HepG2 (cell line): Measurements from ENCODE around the gene GALNT18. TPM values are rescaled to one million over a fixed set of nuclear protein-coding genes. Genes with fewer than 3 reads are reported as not detected.

Source experiments
- ATAC-seq: fragments of 200-7000 bp; cut with Tn5 transposase; 3 replicates; pipeline ENCODE4 v1.9.1; 2020; ENCODE audit warnings: mild to moderate bottlenecking, moderate library complexity
- BruUV-seq: library from RNA; stranded (reverse); fragments of 400-500 nt; replicated peaks from 2 replicates; lab custom pipeline; 2021; lab: Mats Ljungman, UMichigan
- CTCF ChIA-PET: fragments of 300-600 bp; formaldehyde crosslinking; extraction: SDS; loops from one replicate; lab custom pipeline; 2021; ENCODE audit warnings: low total read pairs, inconsistent platforms, low intra/inter-chr PET ratio; lab: Yijun Ruan, JAX
- POLR2A ChIA-PET: fragments of 350-600 bp; sonication (Branson Sonifier 250); formaldehyde crosslinking; loops from one replicate; lab custom pipeline; 2020; ENCODE audit warnings: antibody characterized with exemption, inconsistent platforms; lab: Yijun Ruan, JAX
- DNase-seq: peaks from one replicate; pipeline ENCODE4 v3.0.0-alpha.2; 2015; ENCODE audit warnings: low spot score
- FAIRE-seq: peaks from 3 replicates; lab custom pipeline; 2011; peaks lifted over from hg19 to GRCh38; lab: Jason Lieb, UNC
- H2AFZ ChIP-seq: one replicate; pipeline ENCODE4 v1.6.1; 2011; ENCODE audit warnings: low read length, inconsistent platforms
- H3K27ac ChIP-seq: fragments of 300-600 bp; 3 replicates; pipeline ENCODE4 v1.8.0; 2011; ENCODE audit warnings: mixed run types, mild to moderate bottlenecking, mixed read lengths, low read length, inconsistent platforms; ENCODE audit not compliant: insufficient read depth; ENCODE audit errors: extremely low read length
- H3K27me3 ChIP-seq, 2 experiments: fragments of 200-600 bp in 1 of 2; 2 replicates in 1 of 2; 3 replicates in 1 of 2; pipeline versions ENCODE4 v1.6.0 to v1.8.0; 2011; ENCODE audit warnings: low read length in 2 of 2, mild to moderate bottlenecking in 2 of 2, moderate library complexity in 2 of 2, inconsistent platforms in 1 of 2; ENCODE audit not compliant: insufficient read depth in 2 of 2, control insufficient read depth in 1 of 2
- H3K36me3 ChIP-seq, 2 experiments: fragments of 200-600 bp in 1 of 2; replicated peaks in 1 of 2; 2 replicates in 1 of 2; 3 replicates in 1 of 2; pipeline versions ENCODE4 v1.5.1 to v1.8.0; 2011; ENCODE audit warnings: low read length in 2 of 2, inconsistent platforms in 1 of 2; ENCODE audit not compliant: insufficient read depth in 2 of 2, control insufficient read depth in 1 of 2
- H3K4me1 ChIP-seq: 2 replicates; pipeline ENCODE4 v1.5.1; 2012; ENCODE audit warnings: low read length, inconsistent platforms; ENCODE audit not compliant: insufficient read depth
- H3K4me2 ChIP-seq: 2 replicates; pipeline ENCODE4 v1.6.0; 2011; ENCODE audit warnings: low read depth, low read length, inconsistent platforms
- H3K4me3 ChIP-seq, 3 experiments: fragments of 200-600 bp in 1 of 3; sonication (generic), shearing (Covaris generic) in 1 of 3; replicated peaks in 1 of 3; 2 replicates each; pipeline ENCODE4 v1.5.1; 2011 to 2016; ENCODE audit warnings: low read length in 3 of 3, inconsistent platforms in 2 of 3, low read depth in 2 of 3, mild to moderate bottlenecking in 2 of 3, control low read depth in 1 of 3, mixed read lengths in 1 of 3; ENCODE audit not compliant: insufficient read depth in 1 of 3
- H3K79me2 ChIP-seq: one replicate; pipeline ENCODE4 v1.6.1; 2011; ENCODE audit warnings: low read length, inconsistent platforms; ENCODE audit not compliant: insufficient read depth
- H3K9ac ChIP-seq: 2 replicates; pipeline ENCODE4 v1.6.0; 2011; ENCODE audit warnings: mild to moderate bottlenecking, low read depth, low read length, inconsistent platforms; ENCODE audit not compliant: insufficient read depth
- H3K9me3 ChIP-seq: 2 replicates; pipeline ENCODE4 v1.5.1; 2012; ENCODE audit warnings: mild to moderate bottlenecking, low read length
- H4K20me1 ChIP-seq: 2 replicates; pipeline ENCODE4 v1.6.0; 2011; ENCODE audit warnings: inconsistent platforms, mild to moderate bottlenecking, low read length, moderate library complexity; ENCODE audit not compliant: insufficient read depth
- AKAP8 ChIP-seq: sonication (generic); formaldehyde crosslinking; IDR thresholded peaks from 2 replicates; pipeline ENCODE4 v1.5.1; 2020; ENCODE audit warnings: mild to moderate bottlenecking, missing genetic modification reagents
- ERF ChIP-seq: IDR thresholded peaks from 2 replicates; pipeline ENCODE4 v1.6.1; 2018; ENCODE audit warnings: missing biosample characterization, missing genetic modification reagents
- GPN1 ChIP-seq: sonication (generic); formaldehyde crosslinking; IDR thresholded peaks from 2 replicates; pipeline ENCODE4 v1.5.1; 2020; ENCODE audit warnings: missing genetic modification reagents, borderline replicate concordance
- GTF2F1 ChIP-seq: fragments of 150-350 bp; IDR thresholded peaks from 2 replicates; pipeline ENCODE4 v1.6.1; 2014; ENCODE audit warnings: low read length
- KDM6A ChIP-seq: IDR thresholded peaks from 2 replicates; pipeline ENCODE4 v1.6.1; 2016; ENCODE audit warnings: low read depth
- NCOA5 ChIP-seq: sonication (generic); formaldehyde crosslinking; IDR thresholded peaks from 2 replicates; pipeline ENCODE4 v1.4.0; 2020; ENCODE audit warnings: missing genetic modification reagents
- SMARCC2 ChIP-seq: fragments of 450-650 bp; IDR thresholded peaks from 2 replicates; pipeline ENCODE4 v1.6.1; 2017; ENCODE audit warnings: antibody characterized with exemption, mild to moderate bottlenecking
- SMC3 ChIP-seq: IDR thresholded peaks from 2 replicates; pipeline ENCODE4 v1.6.1; 2011; ENCODE audit warnings: low read length, improper control_type of control experiment
- SNAPC2 ChIP-seq: sonication (generic); formaldehyde crosslinking; IDR thresholded peaks from 2 replicates; pipeline ENCODE4 v1.8.1; 2022; ENCODE audit warnings: mild to moderate bottlenecking, missing genetic modification reagents
- ZKSCAN1 ChIP-seq: fragments of 150-350 bp; IDR thresholded peaks from 2 replicates; pipeline ENCODE4 v1.6.1; 2014; ENCODE audit warnings: low read length
- ZMAT3 ChIP-seq: sonication (generic); formaldehyde crosslinking; conservative IDR thresholded peaks from 2 replicates; pipeline ENCODE4 v1.7.0; 2021; ENCODE audit warnings: missing genetic modification reagents
- ZNF576 ChIP-seq: sonication (generic); formaldehyde crosslinking; IDR thresholded peaks from 2 replicates; pipeline ENCODE4 v1.4.0; 2020; ENCODE audit warnings: mild to moderate bottlenecking, missing genetic modification reagents
- ZNF800 ChIP-seq: sonication (generic); formaldehyde crosslinking; IDR thresholded peaks from 2 replicates; pipeline ENCODE4 v1.4.0; 2020; ENCODE audit warnings: missing genetic modification reagents
- WGBS: methylation state at CpG from one replicate; pipeline ENCODE4 v1.1.6; 2017; ENCODE audit warnings: low lambda C conversion rate; 5-methylcytosine and 5-hydroxymethylcytosine counted together
- in situ Hi-C: cut with HindIII; loops from 2 replicates; pipeline ENCODE4 v1.10.0; 2017; ENCODE audit warnings: low pct_unique_long_range_greater_than_20kb; ENCODE audit not compliant: extremely low pct_ligation_motif_present
- intact Hi-C: fragments of 100-400 bp; cut with micrococcal nuclease; formaldehyde crosslinking; loops from one replicate; pipeline ENCODE4 v1.10.0; 2022; ENCODE audit not compliant: unreplicated experiment
- polyA plus RNA-seq, 8 experiments: library from polyadenylated mRNA; depleted of rRNA in 3 of 8; stranded (reverse) in 7 of 8; unstranded in 1 of 8; fragments of >200 nt; fragmentation: Illumina TruSeq in 4 of 8; extraction: Trizol in 4 of 8; gene quantifications; 2 replicates each; pipeline versions ENCODE4 v1.2.1 to v1.2.3, GENCODE V29; 2011 to 2016; ENCODE audit warnings: low read depth in 4 of 8, missing spikeins in 1 of 8, mixed read lengths in 1 of 8; ENCODE audit not compliant: insufficient read depth in 1 of 8
- total RNA-seq, 5 experiments: library from RNA; depleted of rRNA; stranded (reverse); fragments of >200 nt; fragmentation: Illumina TruSeq; extraction: Trizol; gene quantifications; 2 replicates each; pipeline ENCODE4 v1.2.3, GENCODE V29; 2016; ENCODE audit warnings: low read depth in 1 of 5
- TF ChIP-seq, protein P1 (sequence below): sonication (generic); formaldehyde crosslinking; IDR thresholded peaks from 2 replicates; pipeline ENCODE4 v1.4.0; 2020; ENCODE audit warnings: mild to moderate bottlenecking, missing genetic modification reagents

GALNT18 gene
- total and polyA plus RNA-seq, 2 of the 13 experiments (the other 11 are each of a cell fraction or from before 2014, with no cell fraction given): 0.11 TPM; not detected in 1

- no peak for TF ChIP-seq ZNF800
- TF ChIP-seq ZMAT3 (CRISPR knock-in tag): no peak
- TF ChIP-seq, all 625 proteins: peak for 0
These were observed 374.7 kb downstream of the GALNT18 start (continued) for GRCh38 chr11:11247086-11247485.

DNA sequence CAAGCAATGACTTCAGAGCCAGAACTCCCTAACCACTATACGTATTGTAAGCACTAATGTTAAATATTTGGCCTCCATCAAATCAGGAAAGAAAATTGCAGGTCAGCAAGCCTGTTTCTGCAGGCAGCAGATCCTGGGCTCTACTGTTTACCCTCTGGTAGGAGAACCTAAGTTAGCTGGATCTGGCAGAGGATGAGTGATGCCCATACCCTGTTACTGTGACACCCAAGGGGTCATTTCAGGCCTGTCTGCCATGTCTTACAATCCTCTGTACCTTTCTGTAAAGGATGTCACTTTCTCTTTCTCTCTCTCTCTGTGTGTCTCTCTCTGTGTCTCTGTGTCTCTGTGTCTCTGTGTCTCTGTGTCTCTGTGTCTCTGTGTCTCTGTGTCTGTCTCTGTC is 375.6 kb downstream of the GALNT18 start:
- CTCF ChIA-PET: no interaction called here
- no peak for FAIRE-seq
- Histone ChIP-seq H3K4me3 (no peak overlapping the region), H3K9me3 (no peaks in the 10 kb centered on the region), H3K36me3 (no peaks in the 10 kb centered on the region), H3K4me2 (no peak overlapping the region), H3K9ac (no peak overlapping the region), H2AFZ (no peak overlapping the region), H4K20me1 (no peaks in the 10 kb centered on the region), H3K4me1 (no peaks in the 10 kb centered on the region), H3K27me3 (no peaks in the 10 kb centered on the region; a peak in 1 of 5 replicates), H3K27ac (no peak overlapping the region), H3K79me2 (no peaks in the 10 kb centered on the region)
- intact Hi-C loops (no loop called here), in situ Hi-C loops (no loop called here)
- DNase-seq: no peak
- POLR2A ChIA-PET: no interaction called here
- TF ChIP-seq SMC3 (no peak), KDM6A (CRISPR knock-in tag) (no peak), ZNF576 (CRISPR knock-in tag) (no peak), GTF2F1 (no peak), ZKSCAN1 (no peak), NCOA5 (CRISPR knock-in tag) (no peak), SNAPC2 (no peak), GPN1 (CRISPR knock-in tag) (no peak), ERF (CRISPR knock-in tag) (no peak), SMARCC2 (no peak), AKAP8 (no peak)
- TF ChIP-seq, protein P1, sequence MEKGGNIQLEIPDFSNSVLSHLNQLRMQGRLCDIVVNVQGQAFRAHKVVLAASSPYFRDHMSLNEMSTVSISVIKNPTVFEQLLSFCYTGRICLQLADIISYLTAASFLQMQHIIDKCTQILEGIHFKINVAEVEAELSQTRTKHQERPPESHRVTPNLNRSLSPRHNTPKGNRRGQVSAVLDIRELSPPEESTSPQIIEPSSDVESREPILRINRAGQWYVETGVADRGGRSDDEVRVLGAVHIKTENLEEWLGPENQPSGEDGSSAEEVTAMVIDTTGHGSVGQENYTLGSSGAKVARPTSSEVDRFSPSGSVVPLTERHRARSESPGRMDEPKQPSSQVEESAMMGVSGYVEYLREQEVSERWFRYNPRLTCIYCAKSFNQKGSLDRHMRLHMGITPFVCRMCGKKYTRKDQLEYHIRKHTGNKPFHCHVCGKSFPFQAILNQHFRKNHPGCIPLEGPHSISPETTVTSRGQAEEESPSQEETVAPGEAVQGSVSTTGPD (CRISPR knock-in tag): no peak
- ATAC-seq: no peak
- 83% methylated on average over 1 of the region's 1 CpG for WGBS
- BruUV-seq: no TSS peak
